Measurements from ENCODE around the gene DOCK3.

GRCh38 chr3:50658416-50658815 lies 16.3 kb upstream of the DOCK3 start:
- no peak for TF ChIP-seq ARNTL (CRISPR knock-in tag; IDR thresholded peaks at IDR 0.05; ENCODE audit: borderline replicate concordance, low read depth)
- no peak for TF ChIP-seq ZNF8 (CRISPR knock-in tag; IDR thresholded peaks at IDR 0.05)
- no peak for TF ChIP-seq BACH2 (CRISPR knock-in tag; IDR thresholded peaks at IDR 0.05; ENCODE audit: borderline replicate concordance)
- TF ChIP-seq ESRRG (CRISPR knock-in tag; IDR thresholded peaks at IDR 0.05), result no peak
- TF ChIP-seq RARB (CRISPR knock-in tag; IDR thresholded peaks at IDR 0.05), result no peak
- no peak for TF ChIP-seq ZFP30 (CRISPR knock-in tag; IDR thresholded peaks at IDR 0.05)
- TF ChIP-seq PPARA (CRISPR knock-in tag; IDR thresholded peaks at IDR 0.05; ENCODE audit: borderline replicate concordance), result no peak
- TF ChIP-seq ZFP3 (CRISPR knock-in tag; IDR thresholded peaks at IDR 0.05), result no peak
- TF ChIP-seq, protein P1, sequence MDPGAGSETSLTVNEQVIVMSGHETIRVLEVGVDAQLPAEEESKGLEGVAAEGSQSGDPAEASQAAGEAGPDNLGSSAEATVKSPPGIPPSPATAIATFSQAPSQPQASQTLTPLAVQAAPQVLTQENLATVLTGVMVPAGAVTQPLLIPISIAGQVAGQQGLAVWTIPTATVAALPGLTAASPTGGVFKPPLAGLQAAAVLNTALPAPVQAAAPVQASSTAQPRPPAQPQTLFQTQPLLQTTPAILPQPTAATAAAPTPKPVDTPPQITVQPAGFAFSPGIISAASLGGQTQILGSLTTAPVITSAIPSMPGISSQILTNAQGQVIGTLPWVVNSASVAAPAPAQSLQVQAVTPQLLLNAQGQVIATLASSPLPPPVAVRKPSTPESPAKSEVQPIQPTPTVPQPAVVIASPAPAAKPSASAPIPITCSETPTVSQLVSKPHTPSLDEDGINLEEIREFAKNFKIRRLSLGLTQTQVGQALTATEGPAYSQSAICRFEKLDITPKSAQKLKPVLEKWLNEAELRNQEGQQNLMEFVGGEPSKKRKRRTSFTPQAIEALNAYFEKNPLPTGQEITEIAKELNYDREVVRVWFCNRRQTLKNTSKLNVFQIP (CRISPR knock-in tag; IDR thresholded peaks at IDR 0.05; ENCODE audit: borderline replicate concordance, low read depth), result no peak
- TF ChIP-seq ZC3H10 (CRISPR knock-in tag; IDR thresholded peaks at IDR 0.05), result no peak
